GM21447 (cell line): ENCODE measurements around the gene ERGIC3.

ENCODE experiments used
- ATAC-seq: cut with Tn5 transposase; IDR thresholded peaks from one replicate; pipeline ENCODE4 v1.9.1; 2021; ENCODE audit not compliant: unreplicated experiment

Gene ERGIC3

DNA sequence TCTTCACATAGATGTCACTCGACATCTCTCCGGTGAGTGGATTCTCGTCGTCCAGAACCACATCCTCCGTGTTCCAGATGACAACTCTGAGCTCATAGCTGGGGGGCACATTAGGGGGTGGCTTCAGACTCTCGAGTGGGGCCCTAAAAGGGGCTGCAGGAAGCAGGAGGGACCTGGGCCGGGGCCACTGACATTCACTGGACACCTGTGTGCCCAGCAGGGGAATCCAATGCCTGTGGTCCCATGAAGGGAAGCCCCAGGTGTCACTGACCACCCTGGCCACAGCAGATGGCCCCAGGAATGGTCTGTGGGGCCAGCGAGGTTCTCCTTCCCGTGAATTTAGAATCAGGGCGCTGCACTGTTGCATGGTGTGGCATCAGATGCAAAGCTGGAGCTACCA lies 18.7 kb downstream of the ERGIC3 start:
- ATAC-seq = no peak

DNA sequence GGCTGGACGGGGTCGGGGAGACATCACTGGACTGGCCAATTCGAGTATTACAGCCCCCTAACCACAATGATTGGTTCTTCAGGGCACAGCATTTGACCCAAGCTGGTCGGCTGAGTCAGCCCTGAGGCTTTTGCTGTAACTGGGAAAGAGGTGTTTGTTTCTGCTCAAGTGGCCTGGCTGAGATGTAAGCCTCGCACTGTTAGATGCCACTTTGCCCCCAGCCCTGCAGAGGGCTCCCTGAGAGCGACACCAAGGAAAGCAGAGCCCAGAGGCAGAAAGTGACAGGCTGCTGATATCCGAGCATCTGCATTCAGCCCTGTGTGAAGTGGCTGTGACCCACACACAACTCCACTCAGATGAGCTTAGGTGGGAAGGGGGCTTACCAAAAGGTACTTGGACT lies 19.4 kb downstream of the ERGIC3 start:
- no peak for ATAC-seq

DNA sequence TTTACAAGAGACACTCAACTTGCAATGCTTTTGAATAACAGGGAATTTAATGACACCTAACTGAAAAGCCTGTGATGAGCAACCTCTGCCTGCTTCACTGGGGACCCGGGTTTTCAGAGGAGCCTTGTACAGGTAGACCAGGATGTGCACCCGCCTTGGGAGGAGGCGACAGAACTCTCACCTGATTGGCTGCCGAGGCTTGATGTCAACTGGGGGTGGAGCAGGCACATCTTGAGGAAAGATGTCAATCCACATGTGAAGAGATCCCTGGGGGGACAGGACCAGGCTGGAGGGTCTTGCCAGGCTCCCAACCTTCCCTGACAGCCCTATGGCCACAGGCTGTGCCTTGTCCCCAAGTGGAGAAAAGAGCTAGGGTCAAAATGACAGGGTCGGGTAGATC lies 19.8 kb downstream of the ERGIC3 start:
- ATAC-seq = no peak

DNA sequence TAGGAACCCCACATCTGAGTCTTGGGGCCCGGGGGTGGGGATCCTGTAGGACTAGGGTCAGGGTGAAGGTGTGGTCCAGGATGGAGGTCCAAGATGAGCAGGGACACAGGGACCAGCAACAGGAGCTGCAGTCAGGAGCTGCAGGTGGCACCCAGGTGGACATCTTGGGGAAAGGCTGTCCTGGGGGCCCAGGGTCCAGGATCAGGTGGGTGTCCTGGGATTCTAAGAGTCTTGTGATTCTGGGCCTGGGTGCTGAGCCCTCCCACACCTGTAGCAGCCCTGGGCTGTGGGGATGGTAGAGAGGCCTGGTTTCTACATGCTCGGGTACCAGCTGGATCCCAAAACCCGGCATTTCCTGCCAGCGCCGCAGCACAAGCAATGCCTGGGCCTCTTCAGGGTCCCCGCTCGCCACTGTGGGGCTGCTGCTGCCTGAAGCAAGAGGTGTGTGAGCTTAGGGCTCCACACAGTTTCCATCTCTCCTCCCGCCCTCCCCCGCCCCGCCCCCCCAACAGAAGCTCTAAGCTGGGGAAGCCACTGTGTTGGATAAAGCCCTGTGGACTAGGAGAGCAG lies 20.7 kb downstream of the ERGIC3 start:
- ATAC-seq = no peak

DNA sequence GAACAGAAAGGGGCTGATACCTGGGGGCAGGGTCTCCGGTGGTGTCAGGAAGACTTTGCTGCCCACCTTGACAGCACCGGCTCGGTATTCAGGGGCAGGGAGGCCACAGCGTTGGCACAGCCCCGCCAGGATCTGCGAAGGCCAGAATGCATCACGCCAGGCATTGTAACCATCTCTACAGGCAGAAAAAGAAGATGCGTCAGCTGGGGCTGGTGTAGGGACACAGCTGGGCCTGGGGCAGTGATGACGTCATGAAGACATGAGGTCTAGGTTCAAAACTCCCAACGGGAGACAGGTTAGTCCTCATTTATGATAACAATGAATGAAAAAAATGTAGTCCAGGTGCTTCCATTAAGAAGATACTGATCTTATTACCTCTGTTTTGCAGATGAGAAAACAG lies 22.0 kb downstream of the ERGIC3 start:
- ATAC-seq = no peak

DNA sequence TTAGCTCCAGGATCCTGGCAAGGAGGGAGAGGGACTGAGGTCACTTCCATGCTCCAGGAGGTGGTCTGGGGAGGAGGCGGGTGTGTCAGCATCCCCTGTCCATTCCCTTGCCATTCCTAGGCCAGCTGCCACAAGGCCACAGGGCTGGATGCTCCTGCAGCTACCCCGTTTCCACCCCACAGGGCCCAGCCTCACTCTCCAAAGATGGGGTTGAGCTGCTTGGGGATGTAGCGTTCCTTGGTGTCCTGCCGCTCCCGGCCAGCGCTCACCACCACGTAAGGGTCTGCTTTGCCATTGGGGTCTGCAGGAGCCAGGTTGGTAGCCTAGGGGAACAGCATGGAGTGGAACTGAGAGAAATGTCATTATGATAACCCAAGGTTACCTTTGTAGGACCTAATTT lies 23.0 kb downstream of the ERGIC3 start:
- no peak for ATAC-seq

DNA sequence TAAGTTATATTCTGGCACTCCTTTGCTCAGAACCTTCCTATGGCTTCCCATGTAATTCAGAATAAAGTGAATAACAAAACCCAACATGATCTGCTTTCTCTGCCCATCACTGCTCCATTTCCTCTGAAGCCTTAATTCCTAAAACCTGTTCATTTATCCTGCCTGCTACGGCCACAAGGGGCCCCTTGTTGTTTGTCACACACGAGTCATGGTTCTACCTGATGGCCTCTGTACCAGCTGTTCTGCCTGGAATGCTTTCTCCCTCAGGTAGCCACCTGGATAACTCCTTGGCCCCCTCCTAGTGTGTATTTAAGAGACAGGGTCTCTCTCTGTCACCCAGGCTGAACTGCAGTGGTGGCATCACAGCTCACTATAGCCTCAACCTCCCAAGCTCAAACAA lies 26.8 kb downstream of the ERGIC3 start:
- no peak for ATAC-seq

DNA sequence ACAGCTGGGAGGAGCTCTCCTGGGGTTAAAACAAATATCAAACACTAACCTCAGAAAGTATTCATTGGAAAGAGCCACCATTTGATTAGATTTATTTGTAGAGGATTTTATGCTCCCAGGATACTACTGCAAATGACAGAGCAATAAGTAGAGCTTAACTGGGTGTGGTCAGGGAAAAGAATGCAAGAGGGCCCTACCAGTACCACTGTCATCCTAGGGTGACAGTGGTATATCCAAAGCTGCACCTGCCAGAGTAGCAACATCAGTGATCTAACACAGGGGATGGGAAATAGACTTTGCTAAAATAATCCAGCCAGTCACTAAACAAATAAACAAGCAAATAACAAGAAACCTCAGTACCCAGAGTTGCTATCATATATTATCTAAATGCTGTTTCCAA lies 29.7 kb downstream of the ERGIC3 start:
- no peak for ATAC-seq

DNA sequence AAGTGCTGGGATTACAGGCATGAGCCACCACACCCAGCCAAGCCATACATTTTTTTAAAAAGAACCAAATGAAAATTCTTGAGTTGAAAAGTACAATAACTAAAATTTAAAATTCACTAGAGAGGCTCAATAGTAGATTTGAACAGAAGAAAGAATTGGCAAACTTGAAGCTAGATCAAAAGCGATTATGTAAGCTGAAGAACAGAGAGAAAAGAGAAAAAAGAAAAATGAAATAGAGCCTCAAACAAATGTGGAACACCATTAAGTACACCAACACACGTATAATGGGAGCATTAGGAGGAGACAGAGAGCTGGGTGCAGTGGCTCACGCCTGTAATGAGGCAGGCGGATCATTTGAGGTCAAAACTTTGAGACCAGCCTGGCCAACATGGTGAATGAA lies 31.0 kb downstream of the ERGIC3 start:
- ATAC-seq = no peak

DNA sequence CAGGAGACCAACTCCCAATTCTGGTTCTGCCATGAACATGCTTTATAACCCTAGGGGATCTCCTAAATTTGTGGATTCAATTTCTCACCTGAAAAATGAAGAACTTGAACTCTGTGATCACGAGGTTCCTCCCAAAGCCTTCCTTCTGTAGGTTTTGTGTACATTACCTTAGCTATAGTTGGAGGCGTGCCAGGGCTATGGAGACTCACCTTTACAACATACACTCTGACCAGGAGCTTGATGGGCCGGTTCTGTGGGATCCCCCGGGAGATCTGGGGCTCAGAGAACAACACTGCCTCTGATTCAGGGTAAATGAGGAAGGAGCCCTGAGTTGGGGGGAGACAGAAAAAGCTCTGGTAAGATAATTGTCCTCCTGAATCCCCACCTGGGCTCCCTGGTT lies 34.1 kb downstream of the ERGIC3 start:
- no peak for ATAC-seq

DNA sequence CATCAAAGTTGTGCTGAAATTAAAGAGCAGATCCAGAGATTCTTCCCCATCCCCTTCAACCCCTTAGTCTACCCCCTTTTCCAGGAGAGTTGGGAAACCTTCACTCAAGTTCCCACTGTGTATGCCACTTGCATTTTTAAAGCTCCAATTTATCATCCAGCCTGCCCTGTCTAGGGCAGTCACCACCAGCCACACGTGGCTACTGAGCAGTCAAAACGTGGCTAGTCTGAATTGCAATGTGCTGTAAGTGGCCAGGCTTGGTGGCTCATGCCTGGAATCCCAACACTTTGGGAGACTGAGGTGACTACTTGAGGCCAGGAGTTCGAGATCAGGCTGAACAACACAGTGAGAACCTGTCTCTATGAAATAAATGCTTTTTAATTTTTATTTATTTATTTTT lies 34.9 kb downstream of the ERGIC3 start:
- no peak for ATAC-seq

DNA sequence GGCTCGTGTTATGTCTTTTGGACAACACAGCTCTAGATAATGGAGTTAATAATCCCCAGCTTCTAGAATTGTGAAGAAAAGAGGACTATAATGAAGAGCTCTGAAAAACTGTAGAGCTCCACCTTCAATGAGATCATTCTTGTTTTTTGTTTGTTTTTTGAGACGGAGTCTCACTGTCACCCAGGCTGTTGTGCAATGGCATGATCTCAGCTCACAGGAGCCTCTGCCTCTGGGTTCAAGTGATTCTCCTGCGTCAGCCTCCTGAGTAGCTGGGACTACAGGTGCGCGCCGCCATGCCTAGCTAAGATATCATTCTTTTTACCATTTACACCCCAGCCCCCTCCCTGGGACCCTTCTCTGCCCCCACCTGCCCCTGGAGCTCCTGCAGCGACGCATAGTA lies 36.6 kb downstream of the ERGIC3 start:
- ATAC-seq = no peak

DNA sequence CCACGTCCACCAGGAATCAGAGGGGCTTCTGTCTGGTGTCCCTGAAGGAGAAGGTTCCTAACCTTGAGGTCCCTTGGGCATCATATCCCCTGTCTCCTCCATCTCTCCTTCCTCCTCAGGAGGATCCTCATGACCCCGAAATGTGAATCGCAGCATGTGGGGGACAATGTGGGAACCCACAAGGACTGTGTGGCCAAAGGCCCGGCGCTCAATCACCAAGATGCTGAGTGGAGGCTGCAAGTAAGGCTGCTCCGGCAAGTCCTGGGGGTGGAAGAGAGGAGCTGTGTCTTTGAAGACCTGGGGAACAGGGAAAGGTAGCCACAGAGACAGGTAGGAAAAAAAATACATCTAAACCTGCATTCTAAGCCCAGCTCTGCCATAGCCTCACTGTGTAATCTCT lies 37.3 kb downstream of the ERGIC3 start:
- no peak for ATAC-seq

DNA sequence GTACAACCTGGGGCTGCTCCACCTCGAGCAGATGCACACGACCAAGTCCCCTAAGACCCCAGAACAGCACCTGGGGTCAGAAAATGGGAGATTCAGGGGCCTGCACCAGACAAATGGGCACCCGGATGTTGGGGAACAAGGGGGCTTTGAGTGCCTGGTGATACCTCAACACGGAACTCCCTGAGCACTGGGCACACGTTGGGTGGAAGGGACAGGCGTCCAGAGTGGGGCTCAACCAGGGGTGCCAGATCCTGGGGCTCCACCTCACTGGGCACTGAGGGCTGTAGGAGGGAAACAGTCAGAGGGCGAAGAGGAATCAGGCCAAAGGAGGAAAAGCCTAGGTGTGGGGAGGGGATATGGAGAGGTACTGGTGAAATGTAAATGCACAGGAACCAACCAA lies 40.3 kb downstream of the ERGIC3 start:
- no peak for ATAC-seq

DNA sequence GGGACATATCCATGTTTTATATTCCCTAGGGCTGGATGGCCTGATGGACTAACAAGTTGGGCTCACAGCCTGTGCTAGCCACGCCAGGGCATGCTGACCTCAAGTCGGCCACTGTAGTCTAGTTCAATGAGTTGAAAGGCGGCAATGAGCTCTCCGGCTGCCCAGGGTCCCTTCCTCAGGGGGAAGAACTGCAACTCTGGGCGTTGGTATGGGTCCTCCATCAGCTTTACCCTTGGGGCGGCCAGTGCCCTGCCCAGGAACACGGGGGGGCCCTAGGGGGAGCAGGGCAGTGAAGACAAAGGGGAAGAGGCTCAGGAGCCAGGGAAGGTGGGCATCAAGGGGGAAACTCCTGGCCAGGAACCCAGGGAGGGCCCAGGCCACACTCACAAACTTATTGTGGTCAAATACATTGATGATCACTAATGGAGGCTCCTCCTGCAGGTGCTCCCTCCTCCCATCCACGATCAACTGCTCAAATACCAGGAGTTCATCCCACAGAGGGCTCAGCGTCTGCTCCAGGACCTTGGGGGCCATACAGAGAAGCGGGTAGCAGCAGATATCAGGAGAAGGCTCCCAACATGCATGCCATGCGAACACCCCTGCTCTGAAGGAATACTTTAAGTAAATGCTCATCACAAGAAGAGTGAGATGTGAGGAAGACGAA lies 41.0 kb downstream of the ERGIC3 start:
- no peak for ATAC-seq

DNA sequence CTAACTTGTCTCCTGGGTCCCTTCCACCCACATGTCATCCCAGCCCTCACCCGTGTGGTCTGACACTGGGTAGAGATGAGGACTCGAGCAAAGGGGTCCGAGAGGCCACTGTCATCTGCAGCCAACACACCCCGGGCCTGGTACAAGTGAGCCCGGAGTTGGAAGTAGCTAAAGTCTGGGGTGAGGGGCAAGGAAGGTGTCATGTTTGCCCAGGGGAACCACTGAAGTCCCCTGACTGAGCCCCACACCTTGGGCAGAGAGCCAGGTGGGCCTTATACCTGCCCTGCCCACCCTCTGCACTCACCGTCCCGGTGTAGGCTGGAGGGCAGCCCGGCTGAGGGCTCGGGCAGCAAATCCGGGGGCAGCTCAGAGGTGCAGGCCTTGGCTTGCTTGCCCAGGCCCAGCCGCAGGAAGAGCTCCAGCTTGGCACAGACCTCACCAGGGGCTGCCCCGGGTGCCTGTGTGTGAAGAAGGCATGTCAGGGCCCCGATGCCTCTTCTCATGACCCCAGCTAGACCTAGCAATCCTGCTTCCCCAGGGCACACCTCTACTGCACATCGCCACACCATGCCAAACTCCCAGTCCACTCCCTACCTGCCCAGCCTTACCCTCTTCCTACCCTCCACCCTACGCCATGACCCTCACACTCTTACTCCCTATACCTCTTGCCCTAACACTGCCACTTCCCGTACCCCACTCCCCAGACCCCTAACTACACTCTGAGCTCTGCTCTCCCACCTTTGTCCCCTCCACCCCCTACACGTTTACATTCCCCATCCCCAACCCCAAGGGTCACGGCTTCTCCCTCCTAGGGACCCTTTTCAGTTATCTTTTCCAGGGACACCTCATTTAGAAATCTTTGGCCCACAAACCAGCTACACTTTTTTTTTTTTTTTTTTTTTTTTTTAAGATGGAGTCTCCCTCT lies 42.0 kb downstream of the ERGIC3 start:
- ATAC-seq = no peak

DNA sequence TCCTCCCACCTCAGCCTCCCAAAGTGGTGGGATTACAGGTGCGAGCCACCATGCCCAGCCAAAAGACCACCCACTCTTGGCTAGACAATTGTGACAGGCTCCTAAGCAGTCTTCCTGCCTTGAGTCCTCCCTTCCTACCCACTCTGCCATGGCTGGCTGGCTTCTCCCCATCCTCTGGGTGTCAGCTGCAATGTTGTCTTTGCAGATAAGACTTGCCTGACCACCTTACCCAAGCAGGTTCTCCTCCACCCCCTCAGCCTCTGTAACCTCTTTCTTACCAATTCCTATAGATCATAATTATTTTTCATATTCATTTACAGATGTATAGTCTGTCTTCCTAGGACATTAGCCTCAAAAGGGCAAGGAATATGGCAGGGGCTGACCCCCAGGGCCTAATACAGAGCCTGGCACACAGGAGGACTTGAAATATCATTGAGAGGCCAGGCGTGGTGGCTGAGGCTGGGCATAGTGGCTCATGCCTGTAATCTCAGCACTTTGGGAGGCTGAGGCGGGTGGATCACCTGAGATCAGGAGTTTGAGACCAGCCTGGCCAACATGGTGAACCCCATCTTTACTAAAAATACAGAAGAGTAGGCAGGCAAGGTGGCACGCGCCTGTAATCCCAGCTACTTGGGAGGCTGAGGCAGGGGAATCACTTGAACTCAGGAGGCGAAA lies 45.0 kb downstream of the ERGIC3 start:
- no peak for ATAC-seq

DNA sequence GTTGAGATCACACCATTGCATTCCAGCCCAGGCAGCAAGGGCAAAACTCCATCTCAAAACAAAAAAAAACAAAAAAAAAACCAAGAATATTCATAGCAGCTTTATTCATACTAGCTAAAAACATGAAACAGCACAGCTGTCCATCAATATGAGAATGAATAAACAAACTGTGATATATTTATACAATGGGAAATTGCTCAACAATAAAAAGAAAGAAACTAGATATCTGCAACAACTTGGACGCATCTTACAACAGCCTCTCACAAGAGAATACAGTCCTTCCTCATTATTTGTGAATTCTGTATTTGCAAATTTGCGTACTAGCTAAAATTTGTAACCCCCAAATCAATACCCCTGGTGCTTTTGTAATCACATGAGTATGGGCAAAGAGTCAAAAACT lies 45.6 kb downstream of the ERGIC3 start:
- ATAC-seq = no peak

DNA sequence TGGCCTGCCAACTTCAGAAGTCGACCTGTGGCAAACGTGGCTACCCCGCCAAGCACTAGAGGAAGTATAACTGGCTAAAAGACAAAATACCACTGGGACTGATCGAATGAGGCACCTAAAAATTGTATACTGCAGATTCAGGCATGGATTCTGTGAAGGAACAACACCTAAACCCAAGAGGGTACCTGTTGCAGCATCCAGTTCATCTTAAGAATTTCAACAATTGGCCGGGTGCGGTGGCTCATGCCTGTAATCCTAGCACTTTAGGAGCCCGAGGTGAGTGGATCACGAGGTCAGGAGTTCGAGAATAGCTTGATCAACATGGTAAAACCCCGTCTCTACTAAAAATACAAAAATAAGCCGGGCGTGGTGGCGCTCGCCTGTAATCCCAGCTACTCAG lies 46.5 kb downstream of the ERGIC3 start:
- ATAC-seq = no peak

DNA sequence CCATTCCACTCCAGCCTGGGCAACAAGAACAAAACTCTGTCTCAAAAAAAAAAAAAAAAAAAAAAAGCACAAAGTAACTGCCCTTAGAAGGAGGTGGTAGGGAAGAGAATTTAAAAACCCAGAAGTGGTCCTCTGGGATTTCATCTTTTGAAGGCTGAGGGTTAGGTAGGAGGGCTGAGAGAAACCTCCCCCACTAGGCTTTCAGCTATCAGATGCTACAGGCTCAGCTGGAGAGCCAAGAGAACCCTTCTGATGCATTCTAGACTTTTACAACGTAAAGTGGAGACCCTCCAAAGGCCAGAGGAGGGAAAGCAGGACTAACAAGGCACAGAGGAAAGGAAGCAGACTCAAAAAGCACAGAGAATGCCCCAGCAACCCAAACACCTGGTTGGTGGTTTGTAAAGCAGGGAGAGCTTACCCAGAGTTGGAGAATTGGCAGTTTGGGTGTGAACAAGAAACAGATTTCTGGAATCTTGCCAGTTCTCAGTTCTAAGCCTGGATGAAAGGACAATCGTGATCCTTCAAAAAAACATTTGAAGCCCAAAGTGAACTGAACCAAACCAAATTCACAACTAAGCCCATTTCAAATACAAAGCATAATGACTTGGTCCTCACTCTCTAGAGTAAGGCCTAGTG lies 50.6 kb downstream of the ERGIC3 start:
- ATAC-seq = no peak

DNA sequence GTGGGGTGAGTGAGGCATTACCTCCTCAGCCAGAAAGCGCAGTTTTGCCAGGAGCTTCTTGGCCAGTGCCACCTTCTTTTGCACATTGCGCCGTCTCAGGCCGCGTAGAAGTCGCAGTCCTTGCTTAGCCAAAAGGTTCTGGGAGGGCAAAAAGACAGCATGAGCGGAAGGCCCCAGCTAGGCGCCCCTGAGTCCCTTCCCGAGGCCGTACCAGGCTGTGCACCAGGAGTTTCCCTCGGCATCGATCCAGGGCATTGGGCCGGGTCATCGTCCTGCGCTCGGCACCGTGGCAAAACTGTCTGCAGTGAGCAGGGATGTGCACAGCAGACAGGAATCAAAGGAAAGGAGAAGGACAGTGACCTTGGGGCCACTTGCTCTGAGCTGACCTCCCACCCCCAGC lies 53.6 kb downstream of the ERGIC3 start:
- ATAC-seq = no peak
